Right hindlimb (tissue), 1 donor: ENCODE data around the gene TEAD3.
A peak's percentile ranks its signal among the peaks of the same experiment; 100 is the strongest.
"Not testable (repeated sequence)": the region's sequence is repeated elsewhere in the genome, so short reads cannot be mapped to it uniquely, and the experiment has no call there.

Source experiments
- DNase-seq: peaks from one replicate; pipeline ENCODE4 v3.0.0-alpha.2; 2018

Gene TEAD3

DNA sequence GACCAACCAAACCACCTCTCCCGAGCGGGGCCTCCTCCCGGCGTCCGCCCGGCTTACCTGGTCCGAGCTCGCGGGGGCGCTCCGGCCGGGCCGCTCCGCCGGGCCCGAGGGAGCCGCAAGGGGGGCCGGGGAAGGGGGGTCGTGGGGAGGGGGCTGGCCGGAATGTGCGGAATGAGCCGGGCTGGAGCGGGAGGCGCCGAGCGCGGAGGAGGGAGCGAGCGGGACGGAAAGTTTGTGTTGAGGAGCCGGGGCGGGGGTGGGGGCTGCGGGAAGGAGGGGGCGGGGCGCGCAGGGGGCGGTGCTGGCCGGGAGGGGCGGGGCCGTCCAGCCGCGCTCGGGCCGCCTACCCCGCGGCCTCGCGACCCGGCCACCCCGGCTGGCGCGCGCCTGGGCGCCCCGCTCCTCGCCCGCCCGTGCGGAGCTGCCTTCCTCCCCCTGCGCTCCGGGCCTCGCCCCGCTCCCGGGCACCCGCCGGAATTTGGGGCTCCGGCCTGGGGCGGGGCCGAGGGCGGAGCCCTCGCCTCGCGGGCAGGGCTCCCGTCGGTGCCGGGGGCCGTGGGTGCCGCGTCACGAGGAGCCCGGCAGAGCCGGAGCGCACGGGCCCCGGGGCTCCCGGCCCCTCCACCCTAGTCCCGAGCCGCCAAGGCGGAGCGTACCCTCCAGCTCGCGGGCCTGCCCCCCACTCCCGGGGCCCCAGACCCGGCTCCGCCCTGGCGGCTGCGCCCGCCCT is at the start of gene TEAD3:
TSS of gene TEAD3 (minus strand) at position 239 of the 730 bp plus-strand sequence.
- DNase-seq = peak; percentile 89

GRCh38 chr6:35544769-35545361 is 48.0 kb upstream of the TEAD3 start:
- DNase-seq = no peak

- DNase-seq = no peak
These were observed 46.7 kb upstream of the TEAD3 start for GRCh38 chr6:35543459-35544193.

DNA sequence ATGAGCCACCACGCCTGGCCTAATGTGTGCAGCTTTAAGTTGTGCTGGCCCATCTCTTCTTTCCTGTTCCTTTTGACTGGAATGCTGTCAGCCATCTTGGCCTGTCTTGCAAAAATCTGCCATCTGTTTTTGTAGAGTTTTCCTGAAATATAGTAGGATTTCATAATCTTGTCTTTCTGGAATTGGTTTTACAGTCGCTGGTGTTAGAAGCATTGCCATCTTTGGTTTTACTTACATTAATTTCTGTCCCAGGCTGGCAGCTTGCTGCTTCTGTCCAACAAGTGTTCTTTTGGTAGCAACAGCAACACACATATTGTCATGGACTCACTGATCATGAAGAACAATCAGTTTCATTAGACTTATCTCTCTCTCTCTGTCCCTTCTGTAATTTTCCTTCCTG is 45.0 kb upstream of the TEAD3 start:
- DNase-seq = no peak

DNA sequence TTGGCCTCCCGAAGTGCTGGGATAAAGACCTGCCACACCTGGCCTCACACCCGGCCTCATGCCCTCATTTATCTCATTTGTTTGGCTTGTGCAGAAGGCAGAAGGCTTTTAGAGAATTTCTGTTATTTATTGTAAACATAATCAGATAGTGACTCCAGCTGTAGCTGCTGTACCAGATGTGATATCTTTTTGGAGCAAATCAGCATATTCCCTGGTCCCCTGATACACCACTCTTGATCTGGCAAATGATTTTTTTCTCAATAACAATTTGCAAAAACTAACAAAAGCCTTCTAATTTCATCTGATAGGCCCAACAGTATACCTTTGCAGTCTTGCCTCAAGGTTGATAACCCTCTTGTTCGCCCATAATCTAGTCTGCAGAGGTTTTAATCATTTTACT is 42.3 kb upstream of the TEAD3 start:
- DNase-seq = no peak

DNA sequence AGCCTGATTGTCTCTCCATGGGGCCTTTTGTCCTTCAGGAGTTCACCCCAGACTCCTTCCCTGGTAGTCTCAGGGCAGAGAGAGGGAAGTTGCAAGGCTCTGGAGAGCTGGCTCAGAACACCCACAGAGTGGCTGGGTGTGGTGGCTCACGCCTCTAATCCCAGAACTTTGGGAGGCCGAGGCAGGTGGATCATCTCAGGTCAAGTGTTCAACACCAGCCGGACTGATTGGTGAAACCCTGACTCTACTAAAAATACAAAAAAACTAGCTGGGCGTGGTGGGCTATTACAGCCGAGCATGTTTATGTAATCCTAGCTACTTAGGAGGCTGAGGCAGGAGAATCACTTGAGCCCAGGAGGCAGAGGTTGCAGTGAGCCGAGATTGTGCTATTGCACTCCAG is 39.0 kb upstream of the TEAD3 start:
- DNase-seq = not testable (repeated sequence)

- peak; percentile 78 for DNase-seq
These were observed 37.7 kb upstream of the TEAD3 start for GRCh38 chr6:35534407-35535170.

DNA sequence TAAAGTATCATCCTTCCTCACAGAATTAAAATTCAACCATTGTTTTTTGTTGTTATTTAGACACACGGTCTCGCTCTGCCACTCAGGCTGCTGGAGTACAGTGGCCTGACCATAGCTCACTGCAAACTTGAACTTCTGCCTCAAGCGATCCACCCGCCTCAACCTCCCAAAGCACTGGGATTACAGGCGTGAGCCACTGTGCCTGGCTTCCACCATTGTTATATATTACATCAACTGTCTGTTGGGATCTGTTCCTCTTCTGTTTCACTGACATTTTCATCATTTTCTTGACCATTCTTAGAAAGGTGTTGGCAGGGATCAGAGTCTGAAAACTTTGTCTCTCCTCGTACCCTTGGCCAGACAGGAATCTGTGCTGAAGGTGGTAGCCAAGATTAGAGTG is 37.1 kb upstream of the TEAD3 start:
- no peak for DNase-seq

DNA sequence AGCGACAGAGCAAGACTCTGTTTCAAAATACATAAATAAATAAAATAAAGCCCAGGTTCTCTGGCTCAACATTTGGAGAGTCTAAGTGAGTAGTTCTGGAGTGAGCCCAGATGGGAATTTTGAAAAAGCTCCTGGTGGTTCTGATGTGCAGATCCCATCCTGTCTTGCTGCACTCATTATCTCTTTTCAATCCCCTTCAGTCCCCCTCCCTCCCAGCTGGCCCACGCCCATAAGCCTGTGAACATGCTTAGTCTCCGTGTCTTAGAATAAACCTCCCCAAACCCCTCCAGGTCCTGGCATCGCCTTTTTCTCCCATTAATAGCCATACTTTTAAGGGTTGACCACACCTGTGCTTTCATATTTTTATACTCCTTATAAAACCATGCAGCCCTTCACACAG is 35.2 kb upstream of the TEAD3 start:
- DNase-seq = no peak

DNA sequence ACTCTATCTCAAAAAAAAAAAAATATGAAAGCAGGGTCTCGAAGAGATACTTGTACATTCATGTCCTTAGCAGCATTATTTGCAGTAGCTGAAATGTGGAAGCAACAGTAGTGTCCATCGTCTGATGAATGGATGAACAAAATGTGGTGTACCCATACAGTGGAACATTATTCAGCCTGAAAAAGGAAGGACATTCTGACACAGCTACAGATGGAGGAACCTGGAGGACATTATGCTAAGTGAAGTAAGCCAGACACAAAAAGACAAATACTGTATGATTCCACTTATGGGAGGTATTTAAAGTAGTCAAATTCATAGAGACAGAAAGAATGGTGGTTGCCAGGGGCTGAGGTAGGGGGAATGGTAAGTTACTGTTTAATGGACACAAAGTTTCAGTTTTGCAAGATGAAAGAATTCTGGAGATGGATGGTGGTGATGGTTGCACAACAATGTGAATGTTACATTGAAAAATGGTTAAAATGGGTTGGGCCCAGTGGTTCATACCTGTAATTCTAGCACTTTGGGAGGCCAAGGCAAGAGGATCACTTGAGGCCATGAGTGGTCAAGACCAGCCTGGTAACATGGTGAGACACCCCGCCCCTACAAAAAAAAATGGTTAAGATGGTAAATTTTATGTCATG is 27.6 kb upstream of the TEAD3 start:
- no peak for DNase-seq

DNA sequence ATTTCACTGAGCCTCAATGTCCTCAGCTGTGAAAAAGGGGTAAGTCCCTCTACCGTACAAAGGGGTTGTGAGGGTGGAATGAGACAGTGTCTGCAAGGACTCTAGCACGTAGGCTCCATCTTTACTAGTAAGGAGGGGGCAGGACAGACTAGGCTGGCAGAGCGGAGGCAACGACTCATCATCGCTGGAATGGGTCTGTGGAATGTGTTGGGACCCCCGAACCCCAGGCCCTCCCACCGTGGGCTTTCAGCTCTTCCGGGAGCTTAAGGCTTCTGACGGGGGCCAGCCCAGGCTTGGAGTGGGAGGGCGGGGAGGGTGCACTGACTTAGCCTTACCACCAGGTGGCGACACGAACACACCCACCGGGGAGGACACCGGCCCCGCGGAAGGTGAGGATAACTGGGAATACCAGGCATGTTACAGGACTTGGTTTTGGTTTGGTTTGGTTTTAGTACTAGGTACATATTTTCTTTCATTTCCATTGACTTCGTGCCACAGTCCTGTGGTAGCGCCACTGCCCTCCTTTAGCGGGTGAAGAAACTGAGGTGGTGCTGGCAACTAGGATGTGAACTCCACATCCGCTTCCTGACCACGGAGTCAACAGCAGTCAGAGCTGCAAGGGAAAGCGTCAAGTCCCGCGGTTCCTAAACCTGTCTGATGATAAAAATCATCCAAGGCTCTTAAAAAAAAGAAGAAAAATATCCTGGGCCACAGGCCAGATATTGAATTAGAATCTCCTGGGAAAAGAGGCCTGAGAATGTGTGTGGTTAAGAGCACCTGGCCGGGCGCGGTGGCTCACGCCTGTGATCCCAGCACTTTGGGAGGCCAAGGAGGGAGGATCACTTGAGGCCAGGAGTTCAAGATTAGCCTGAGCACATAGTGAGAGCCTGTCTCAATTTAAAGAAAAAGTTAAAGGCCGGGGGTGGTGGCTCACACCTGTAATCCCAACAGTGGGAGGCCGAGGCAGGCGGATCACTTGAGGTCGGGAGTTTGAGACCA is 26.1 kb upstream of the TEAD3 start:
- DNase-seq = peak; percentile 80

DNA sequence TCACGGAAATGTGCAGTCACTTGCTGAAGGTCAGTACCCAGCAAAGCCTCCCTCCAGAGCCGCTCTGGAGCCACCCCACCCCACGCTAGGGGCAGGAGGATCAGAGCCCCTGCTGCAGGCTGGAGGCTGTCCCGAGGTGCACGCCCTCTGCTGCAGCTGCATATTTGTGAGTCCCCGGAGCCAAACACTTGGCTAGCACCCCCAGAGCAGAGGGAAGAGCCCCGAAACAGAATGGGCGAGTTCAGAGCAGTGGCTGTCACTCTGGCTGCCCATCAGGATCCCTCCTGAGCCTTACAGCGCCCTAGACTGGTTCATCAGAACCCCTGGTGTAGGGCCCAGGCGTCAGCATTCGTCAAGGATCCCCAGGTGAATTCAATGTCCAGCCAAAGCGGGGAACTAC is 25.3 kb upstream of the TEAD3 start:
- DNase-seq = no peak

DNA sequence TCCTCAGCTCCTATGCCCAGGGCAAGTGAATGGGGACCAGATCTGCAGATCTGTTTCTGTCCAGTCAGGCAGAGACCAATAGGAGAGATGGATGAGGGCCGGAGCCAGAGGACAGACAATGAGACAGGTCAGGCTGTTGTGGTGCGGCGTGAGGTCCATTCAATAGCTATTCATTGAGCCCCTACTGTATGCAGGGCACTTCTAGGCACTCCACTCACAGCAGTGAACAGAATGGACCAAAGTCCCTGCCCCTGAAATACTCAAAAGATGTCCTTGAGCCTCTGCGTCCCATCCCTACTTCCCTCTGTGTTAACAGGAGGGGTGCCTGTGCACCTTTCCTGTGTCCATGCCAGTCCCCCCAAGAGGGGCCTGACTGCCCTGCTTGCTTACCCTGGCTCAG is 24.4 kb upstream of the TEAD3 start:
- no peak for DNase-seq

DNA sequence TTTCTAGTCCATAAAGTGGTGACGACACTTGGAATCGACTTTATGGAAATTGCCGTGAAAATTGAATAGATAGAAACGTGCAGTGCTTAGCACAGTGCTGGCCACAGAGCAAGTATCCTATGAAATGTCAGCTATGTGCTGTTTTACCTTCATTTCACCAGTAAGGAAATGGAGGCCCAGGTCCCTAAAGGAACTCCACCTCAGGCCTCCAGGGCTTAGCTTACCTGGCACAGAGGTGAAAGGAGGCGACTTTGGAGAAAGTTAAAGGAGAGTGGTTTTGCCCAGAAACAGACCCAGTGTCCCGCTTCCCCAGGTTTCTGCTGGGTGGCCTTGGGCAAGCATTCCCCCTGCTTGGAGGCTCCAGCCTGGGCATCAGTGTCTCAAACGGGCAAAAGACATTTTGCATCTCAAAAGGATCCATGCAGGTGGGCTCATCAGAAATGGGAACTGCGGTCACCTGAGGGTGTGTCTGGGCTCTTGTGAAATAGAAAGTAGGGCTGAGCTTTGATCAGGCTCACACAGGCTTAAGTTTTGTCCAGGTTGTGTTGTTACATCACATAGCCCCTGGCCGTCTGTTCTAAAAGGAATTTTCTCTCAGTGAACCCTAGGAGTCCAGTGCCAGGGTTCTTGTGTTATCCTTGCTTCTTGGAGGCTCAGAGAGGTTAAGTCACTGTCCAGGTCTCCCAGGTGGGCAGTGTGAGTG is 22.6 kb upstream of the TEAD3 start:
- no peak for DNase-seq

DNA sequence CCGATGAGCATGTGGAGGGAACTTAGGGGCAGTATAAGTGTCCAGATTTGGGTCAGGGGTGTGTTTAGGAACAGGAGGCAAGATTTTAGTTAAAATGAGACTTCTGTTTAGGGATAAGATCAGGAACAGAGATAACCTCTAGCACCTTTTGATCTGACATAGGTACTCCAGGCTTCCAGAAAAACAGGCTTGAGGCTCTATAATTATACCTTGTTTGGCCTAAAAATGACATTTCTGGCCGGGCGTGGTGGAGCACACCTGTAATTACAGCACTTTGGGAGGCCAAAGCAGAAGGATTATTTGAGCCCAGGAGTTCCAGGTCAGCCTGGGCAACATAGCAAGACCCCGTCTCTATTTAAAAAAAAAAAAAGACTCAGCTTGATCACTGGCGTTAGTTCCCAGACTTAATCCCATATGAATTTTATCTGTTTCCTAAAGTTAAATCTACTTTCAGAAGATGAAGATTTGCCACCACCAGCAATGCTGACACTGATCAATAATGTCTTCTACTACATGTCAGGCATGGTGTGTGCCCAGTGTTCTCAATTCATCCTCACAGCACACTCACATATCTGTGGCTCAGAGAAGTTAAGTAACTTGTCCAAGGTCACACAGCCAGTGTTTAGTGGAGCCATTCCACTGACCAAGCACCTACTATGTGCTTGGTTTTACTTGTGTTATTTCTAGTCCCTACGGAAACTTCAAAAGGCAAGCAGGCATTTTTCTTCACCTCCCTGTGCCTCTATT is 21.9 kb upstream of the TEAD3 start:
- DNase-seq = no peak

- not testable (repeated sequence) for DNase-seq
These were observed 21.1 kb upstream of the TEAD3 start for GRCh38 chr6:35517978-35518377.

- DNase-seq = no peak
These were observed 19.8 kb upstream of the TEAD3 start for GRCh38 chr6:35516712-35517111.

- DNase-seq = not testable (repeated sequence)
These were observed 19.1 kb upstream of the TEAD3 start for GRCh38 chr6:35515939-35516338.

DNA sequence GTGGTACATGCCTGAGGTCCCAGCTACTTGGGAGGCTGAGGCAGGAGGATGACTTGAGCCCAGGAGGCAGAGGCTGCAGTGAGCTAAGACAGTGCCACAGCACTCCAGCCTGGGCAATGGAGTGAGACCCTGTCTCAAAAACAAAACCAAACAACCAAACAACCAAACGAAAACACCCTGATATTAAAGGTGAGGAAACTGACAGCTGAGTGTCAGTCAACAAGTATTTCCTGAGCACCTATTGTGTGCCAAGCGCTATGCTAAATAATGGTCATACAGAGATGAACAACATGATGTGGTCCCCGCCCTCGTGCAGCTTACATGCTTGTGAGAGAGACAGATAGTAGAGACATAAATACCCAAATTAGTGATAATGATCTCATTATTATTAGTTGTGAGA is 17.7 kb upstream of the TEAD3 start:
- DNase-seq = no peak

- DNase-seq = no peak
These were observed 15.9 kb upstream of the TEAD3 start, which contains the start of gene TULP1 for GRCh38 chr6:35512740-35513139. TSS of gene TULP1 (minus strand) at chr6:35512896. CDS start at chr6:35512858, 38 bp downstream.
